HG03108 (cell line): ENCODE measurements around the gene PDE1C.

Source experiments
- ATAC-seq: cut with Tn5 transposase; IDR thresholded peaks from one replicate; pipeline ENCODE4 v1.9.1; 2021; ENCODE audit warnings: moderate library complexity; ENCODE audit not compliant: unreplicated experiment

PDE1C gene

DNA sequence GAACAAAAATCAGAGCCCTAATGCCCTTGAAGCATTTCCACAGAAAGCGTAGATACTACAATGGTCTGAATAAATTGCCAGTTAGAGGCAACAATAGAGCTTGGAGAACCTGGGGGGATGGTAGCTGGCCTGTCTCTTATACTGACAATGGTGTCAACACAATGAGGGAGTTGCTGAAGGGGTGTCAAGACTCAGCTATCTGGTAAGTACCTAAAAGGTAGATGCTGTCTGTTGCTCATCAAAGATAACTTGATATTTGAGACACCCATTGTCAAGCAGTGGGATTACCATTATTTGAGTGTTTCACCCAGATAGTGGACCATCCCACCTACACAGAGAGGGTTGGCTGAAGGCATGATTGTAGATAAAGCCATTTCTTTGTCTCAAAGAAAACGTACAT, 72.8 kb downstream of the PDE1C start:
- ATAC-seq = no peak

GRCh38 chr7:31995134-31995533, 75.1 kb downstream of the PDE1C start:
- ATAC-seq = no peak

GRCh38 chr7:31991846-31992245, 78.4 kb downstream of the PDE1C start:
- no peak for ATAC-seq

GRCh38 chr7:31991406-31991805, 78.8 kb downstream of the PDE1C start:
- no peak for ATAC-seq

GRCh38 chr7:31986878-31987518, 83.2 kb downstream of the PDE1C start:
- no peak for ATAC-seq

- no peak for ATAC-seq
Measured at GRCh38 chr7:31982962-31983361, 87.2 kb downstream of the PDE1C start.

- ATAC-seq = no peak
Measured at GRCh38 chr7:31981874-31982390, 88.3 kb downstream of the PDE1C start.

DNA sequence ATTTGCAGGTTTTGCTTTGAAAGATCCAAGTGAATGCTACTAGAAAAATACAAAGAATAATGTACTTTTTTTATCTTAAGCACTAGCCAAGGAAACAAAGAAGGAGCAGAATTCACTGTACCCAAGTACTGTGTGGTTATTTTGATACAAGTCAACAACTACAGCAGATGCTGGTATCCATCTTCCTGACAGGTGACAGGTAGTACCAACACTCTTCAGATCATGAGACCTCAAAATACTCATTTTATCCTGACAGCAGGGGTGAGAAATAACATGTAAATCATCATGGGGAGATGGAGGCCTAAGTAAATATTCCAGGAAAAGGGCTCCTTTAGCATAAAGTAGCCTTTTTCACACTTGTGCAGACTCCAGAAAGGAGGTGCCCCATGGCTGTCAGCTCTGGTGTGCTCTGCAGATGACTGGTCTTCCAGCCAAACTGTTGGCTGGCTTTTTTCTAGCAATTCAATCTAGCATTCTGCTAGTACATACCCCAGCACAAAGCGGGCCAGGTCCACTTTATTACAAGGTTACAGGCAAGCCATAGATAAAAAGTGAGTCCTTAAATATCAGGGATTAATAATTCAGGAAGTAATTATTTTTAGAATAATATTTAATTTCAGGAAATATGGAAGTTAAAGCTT, 90.4 kb downstream of the PDE1C start:
- no peak for ATAC-seq

- no peak for ATAC-seq
Measured at GRCh38 chr7:31975546-31975945, 94.7 kb downstream of the PDE1C start.

DNA sequence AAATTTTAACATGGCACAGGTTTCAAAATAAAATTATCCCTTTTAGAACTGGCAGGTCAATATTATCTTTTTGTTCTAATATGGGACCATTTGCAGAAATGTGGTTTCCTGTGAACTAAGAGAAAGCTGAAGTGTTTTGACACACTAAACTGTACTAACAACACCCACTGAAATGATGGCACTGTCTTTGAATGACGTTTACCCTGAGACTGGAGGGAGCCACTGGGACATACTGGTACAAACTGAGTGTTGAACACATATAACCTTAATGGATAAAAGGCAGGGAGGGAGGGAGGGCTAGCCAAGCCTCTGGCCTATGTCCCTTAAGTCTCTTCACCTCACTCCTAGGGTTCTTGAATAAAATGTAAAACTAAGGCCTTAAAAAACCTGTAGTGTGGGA, 95.9 kb downstream of the PDE1C start:
- ATAC-seq = no peak

DNA sequence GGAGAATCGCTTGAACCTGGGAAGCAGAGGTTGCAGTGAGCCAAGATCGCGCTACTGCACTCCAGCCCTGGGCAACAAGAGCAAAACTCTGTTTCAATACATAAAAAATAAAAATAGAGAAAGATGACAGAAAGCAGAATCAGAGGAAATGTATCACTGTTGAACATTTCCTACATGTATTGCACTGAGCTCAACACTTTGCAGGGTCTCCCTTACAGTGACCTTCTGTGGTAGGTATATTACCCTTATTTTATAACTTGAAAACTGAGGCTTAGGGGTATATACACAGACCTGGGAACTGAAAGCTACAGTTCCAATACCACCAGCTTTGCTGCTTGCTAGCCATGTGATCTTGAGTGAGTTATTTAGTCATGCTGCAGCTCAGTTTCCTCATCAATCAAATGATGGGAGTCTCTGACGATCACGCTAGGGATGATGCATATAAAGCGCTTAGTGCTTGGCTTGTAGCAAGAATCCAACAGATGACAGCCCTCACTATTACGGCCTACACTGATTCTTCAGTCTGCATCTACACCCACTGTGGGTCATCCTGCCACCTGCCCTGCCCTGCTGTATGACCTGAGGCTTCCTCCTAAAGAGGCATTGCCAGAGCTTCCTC, 99.0 kb downstream of the PDE1C start:
- no peak for ATAC-seq

DNA sequence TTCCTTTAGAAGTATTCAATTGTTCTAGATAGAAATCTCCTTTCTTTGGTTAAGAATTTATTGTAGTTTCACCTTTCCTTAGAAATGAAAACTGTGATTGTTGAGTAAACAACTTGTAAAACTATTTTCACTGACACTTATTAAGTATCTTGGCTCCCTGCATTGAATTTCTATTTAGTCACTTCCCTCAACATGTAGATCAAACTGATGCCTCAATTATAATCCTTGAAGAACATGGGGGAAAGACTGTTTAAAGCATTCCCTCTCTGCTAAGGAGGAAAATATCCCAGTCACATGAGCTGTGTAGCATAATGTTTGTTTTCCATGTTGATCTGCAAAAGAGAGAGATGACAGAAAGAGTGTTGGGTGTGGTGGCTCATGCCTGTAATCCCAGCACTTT, 99.7 kb downstream of the PDE1C start:
- no peak for ATAC-seq

GRCh38 chr7:31963569-31964175, 106.5 kb downstream of the PDE1C start:
- no peak for ATAC-seq

GRCh38 chr7:31962246-31962645, 108.0 kb downstream of the PDE1C start:
- ATAC-seq = no peak

- ATAC-seq = no peak
Measured at GRCh38 chr7:31958226-31958625, 112.0 kb downstream of the PDE1C start.

- no peak for ATAC-seq
Measured at GRCh38 chr7:31957756-31958155, 112.5 kb downstream of the PDE1C start.

DNA sequence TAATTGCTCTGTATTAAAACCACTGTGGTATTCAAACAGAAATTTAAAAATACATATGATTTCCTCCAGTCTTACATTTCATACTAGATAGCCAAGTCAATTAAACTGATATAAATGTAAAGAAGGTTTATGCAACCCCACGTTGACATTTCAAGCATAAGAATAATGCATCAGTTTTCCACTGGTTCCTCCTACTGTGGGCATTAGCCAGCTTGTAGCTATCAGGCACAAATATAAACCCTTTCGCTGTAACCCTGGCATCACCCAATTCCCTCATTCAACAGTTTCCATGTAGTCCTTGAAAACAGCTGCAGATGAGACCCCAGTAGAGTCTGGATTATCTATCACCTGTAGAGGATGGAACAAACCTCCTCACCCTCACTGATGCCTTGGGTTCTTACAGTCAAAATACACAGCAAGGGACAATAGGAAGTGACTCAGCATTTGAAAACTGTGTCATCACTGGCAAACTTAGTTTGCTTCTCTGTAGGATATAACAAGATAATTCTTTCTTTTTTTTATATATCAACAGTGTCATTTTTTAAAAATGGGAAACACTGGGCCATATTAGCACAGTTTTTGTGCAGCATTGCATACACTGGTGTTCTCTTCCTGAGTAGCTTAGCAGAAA, 113.0 kb downstream of the PDE1C start:
- ATAC-seq = no peak

DNA sequence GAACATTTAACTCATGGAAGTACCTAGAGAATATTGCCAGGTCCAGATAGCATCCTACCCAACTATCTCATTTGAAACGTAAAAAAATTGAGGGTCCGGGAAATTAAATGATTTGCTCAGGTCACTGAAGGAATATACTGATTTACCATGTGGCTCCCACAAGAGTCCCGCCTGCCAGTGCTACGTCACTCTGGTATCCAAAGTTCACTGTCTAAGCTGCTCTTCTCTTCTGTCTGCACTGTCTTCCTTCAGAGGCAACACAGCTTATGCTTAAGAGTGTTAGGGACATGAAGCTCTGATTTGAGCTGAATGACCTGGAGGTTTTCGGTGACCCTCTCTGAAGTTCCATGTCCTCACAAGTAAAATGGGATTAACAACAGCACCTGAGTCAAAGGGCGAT, 114.6 kb downstream of the PDE1C start:
- ATAC-seq = no peak

GRCh38 chr7:31955021-31955420, 115.2 kb downstream of the PDE1C start:
- no peak for ATAC-seq

GRCh38 chr7:31954500-31954899, 115.7 kb downstream of the PDE1C start:
- ATAC-seq = no peak

DNA sequence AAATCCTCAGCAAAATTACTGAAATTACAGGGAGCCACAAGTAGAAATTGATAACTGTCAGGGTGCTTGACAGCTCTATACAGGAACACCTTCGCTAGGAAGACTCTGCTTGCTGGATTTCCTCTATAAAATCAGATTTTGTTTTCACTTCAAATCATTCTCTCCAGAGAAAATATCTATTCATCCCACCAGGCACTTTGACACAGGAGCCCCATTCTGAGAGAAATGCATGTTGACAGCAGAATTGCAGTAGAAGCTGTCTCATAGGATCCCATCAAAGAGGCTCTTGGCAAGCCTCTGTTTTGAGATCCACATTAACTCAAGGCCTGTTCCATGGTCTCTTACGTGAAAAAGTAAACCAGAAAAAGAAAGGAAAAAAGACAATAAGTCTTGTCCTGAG, 116.8 kb downstream of the PDE1C start:
- no peak for ATAC-seq
